NOMO-1 treated with dmso at 0.1 percent for 144 hours (cell line): ENCODE measurements around the gene SCAPER.

ENCODE experiments used
- DNase-seq: peaks from one replicate; lab custom pipeline; 2025; ENCODE audit not compliant: unreplicated experiment; lab: John Stamatoyannopoulos, UW

The SCAPER gene

DNA sequence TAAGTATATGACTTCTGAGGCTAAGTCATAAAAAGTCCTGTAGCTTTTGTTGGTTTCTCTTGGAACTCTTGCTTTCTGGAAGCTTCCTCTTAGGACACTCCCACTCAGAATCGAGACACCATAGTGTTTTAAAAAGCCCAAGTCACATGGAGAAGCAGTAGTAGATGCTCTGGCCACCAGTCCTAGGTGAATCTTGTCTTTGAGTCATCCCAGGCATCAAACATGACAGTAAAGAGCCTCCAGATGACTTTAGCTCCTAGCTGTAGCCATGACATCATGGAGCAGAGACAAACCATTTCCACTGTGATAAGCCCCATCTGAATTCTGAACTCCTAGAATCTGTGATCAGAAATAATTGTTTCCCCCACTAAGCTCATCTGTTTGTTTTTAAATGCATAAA, 526.4 kb downstream of the SCAPER start:
- no peak for DNase-seq

DNA sequence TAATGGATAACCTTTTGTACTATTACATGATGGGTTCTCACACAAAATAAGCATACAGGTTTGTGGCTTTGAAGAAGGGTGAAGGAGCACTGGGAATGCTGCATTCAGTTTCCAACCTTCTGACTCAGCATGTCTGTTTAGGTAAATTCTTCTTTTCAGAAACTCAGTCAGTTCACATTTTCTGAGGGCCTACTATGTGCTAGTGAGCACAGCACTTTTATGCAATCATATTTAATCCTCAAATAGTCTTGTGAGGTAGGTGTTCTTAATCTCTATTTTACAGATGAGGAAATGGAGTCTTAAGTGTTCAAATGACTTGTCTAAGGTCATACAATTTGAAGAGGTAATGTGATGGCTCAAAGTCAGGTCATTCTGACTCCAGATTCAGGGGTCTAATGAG, 527.4 kb downstream of the SCAPER start:
- no peak for DNase-seq

DNA sequence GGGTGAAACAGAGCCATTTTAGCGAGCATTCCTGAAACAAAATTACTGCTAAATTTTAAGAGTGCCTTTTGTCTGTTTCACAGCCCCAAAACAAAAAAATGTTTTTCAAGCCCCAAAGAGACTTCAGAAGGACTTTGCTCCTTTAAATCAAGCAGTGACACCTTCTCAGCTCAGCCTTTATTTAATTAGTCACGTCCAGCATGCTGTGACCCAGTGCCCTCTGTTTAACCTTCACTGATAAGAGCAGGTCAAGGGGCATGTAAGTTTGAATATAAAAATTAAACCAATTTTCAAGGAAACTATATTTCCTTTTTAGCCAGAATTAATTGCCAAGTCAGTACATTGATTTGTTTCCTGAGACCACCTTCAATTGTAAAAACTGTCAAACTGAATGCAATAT, 527.9 kb downstream of the SCAPER start:
- no peak for DNase-seq

DNA sequence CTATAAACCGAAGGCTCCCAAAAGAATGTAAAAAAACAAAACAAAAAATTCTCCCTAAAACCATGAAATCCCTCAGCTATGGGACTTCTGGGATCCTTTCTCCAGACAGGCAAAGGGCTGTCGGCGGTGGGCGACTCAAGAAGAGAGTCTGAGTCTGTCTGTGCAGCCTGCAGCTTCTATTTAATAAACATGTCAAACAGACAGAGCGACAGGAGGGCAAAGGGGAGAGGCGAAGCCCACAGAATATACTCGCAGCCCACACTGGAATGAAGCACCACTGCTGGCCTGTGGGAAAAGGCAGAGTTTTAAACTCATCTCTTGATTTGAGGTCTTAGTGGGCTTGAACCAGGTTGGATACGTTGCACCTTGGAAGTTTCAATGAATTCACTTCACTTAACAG, 528.3 kb downstream of the SCAPER start:
- no peak for DNase-seq

DNA sequence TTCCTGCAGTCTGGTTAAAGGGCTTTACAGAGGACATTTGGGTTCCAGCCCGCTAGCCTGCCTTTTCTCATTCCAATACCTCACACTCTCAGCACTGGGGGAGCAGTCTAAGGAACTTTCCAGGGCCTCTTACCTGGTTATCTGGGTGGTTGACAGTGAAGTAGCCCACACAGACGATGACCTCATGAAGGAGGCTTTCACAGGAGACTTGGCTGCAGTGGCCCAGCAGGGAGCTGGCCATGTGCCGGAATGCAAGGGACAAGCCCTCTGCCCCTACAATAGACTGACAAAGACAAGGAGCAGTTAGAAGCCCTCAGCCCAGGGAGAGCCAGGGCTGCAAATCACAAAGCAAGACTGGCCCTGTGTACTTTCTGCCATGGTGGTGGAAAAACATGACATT, 529.1 kb downstream of the SCAPER start:
- DNase-seq = no peak

DNA sequence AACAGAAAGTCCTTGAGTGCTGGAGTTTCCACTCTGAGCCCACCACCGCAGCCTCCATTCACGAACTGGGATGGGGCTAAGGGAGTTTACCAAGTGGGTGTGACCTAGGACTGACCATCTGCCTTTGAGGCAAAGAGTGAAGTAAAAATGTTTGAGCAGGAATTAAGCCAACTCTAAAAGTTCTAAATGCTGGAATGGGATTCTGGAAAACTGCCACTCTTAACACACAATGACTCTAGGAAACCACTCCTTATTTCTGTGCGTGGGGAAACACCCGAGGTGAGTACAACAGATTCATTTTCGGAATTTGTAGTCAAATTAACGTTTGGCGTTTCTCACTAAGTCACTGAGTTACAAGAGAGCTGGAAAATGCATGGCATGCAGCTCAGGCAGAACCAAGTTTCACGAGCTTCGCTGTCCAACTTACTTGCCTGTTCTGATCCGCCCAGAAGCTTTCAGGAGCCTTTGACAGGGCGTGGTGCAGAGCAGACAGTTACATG, 537.0 kb downstream of the SCAPER start:
- DNase-seq = no peak

DNA sequence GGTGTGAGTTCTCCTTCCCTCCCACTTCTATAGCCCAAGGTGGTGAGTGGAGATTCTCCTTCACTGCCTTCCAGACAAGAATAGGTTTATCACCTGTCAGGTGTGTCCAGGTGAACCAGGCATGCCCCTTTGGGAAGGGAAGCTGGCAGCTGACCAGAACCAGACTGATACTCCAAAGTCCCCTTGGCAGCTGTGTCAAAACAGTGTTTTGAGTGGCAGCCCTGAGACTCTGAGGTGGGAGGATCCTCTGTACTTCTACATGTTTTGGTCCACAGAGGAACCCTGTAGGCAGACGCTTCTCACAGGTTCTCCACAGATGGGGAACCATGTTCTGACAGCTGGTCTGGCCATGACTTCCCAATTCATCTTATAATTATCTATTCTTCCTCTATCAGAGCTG, 538.4 kb downstream of the SCAPER start:
- no peak for DNase-seq

DNA sequence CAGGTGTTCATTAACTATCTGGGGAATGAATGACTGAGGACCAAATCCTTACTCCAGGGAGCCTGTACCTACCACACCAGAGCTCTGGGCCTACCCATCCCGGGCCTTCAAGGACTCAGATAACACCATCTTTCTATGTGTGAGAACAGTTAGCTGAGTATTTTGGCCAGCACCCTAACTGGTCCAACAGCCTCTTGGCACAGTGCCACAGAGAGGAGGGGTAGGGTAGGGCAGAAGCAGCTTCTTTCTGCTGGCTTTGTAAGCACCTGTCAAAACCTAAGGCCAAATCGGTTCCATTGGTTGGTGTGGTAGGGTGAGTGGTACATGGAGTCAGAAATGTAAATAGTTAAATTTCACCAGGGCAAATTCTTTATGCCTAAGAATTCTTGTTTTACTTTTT, 541.9 kb downstream of the SCAPER start:
- no peak for DNase-seq

DNA sequence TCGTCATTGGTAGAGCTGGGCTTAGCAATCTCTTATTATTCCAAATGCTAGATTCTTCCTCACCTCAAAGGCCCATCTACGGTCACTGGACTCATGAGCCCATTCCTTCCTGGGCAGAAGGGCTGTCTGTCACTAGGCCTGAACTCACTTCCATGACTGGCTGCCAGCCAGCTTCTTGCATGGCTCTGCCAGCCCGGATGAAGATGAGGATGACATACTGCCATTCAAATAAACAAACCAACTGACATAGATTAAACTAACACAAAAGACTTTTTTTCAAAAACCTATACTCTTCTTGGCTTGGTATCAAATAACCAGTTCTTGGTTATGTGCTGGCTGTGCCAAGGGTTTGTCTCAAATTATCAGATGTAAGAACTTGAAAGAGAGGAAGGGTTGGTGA, 544.7 kb downstream of the SCAPER start:
- no peak for DNase-seq

DNA sequence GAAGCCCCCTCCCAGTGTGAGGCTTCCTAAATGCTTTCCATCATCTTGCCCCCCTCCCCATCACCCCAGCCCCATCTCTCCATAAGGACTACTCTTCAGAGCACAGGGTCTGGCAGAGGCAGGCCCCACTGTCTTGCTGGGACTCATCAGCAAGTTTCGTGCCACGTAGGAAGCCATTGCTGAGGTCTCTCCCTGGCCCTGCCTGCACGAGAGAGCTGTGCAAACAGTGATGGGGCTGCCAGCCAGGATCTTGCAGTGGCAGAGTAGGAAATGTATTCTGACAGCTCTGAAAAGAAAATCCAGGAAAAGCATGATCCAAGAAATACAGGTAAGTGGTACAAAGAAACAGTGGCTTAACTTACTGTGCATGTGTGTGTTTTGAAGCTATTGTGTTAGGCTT, 546.0 kb downstream of the SCAPER start:
- no peak for DNase-seq

DNA sequence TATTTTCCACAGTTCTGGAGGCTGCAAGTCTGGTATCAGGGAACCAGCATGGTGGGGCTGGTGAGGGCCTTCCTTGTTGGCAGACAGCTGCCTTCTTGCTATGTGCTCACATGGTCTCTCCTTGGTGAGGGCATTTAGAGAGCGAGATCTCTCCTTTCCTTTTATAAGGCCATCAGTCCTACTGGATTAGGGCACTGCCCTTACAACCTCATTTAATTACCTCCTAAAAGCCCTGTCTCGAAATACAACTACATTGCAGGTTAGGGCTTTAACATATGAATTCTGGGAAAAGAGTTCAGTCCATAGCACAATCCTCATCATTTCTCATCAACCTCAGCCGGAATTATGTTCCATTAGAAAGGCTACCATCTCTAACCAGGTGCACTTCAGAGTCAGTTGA, 546.7 kb downstream of the SCAPER start:
- no peak for DNase-seq

DNA sequence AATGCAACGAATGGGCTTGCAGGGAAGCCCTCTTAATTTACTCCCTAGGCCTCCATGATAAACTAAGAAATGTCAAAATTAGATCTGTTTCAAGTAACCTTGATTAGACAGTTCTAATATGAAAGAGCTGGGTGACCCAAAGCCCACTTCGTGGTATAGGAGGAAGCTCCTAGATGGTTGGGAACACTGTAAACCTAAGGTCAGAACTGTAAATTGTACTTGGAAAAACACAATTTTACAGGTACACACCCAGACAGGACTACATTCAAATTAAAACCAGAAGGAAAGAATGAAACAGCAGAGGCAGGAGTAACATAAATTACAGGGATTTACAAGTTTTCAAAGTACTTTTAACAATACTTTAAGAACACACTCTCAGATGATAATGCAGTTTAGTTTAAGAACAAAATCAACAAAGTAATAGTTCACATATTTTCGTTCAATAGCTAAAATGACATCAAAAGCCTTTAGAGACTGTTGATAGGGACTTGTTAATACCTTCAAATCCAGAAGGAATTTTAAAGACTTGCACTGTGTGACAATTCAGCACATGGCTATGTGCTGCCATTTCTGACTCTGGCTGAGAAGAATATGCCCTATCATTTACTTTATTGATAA, 550.2 kb downstream of the SCAPER start:
- DNase-seq = no peak

DNA sequence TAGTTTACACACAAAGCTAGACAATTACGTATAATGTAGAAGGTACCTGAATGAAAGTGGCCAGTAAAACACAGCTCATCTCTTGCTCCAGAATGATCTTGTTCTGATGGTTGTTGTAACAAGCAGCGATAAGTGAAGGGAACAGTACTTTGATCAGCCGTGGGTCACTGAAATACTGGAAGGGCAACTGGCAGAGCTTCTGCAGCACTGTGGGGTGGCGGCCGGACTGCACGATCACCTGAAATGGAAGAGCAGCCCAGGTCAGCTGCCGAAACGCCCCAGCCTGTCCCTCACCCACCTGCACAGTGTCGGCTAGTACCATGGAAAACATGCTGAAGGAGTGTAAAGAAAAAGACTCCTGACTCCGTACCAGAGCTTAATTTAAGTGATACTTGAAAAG, 551.2 kb downstream of the SCAPER start:
- DNase-seq = no peak

DNA sequence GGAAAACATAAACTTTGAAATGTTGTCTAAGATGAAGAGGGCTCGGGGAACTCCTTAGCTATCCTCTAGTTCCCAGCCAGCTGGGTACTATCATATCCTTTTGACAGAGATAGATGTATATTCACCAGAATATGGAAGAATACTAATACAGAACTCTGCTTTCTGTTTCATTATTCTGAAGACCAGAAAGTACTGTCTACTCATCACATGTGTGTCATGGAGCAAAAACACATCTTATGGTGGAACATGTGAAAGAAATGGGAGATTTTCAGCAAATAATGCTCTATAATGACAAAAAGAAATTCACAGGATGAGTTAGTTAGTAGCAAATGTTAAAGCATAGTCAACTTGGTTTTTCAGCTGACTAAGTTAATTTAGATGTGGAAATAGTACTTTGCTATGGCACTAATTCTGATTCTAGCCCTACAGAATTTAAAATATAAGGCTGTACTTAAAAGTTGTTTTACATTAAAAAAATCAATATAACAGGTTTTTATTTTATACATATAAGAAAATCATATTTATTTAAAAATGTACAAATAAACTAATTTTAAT, 552.0 kb downstream of the SCAPER start:
- no peak for DNase-seq

DNA sequence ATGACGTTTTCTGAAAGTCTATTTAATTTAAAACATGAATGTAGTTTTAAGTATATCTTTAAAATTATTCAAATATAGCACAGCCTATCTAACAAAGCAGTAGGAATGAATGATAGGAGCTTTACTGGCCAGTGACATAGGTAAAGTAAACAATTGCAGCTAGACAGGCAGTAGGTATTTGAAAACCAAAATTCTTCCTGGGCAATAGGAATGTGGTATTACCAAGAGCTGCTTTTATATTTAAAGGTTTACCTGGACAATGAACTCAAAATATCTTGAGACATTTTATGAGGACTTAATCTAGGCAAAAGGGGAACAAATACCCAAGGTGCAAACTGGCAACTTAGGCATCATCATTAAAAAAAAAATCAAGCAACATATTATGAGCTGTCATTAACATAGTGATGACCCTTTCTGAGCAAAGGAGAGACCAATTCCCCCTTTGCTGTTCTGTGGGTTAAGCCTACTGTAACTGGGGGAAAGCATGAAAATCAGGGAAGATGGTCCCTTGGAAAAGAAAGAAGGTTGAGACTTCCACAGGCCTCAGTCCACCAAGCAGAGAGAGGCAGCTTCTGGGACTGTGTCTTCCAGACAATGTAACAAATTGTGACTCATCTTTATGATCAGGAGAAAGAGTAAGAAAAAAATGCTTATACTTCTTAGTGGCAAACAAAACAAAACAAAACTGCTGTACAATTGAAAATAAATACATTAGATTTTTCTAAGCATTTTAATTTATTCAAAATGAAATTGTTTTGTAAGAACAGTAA, 555.7 kb downstream of the SCAPER start:
- no peak for DNase-seq

DNA sequence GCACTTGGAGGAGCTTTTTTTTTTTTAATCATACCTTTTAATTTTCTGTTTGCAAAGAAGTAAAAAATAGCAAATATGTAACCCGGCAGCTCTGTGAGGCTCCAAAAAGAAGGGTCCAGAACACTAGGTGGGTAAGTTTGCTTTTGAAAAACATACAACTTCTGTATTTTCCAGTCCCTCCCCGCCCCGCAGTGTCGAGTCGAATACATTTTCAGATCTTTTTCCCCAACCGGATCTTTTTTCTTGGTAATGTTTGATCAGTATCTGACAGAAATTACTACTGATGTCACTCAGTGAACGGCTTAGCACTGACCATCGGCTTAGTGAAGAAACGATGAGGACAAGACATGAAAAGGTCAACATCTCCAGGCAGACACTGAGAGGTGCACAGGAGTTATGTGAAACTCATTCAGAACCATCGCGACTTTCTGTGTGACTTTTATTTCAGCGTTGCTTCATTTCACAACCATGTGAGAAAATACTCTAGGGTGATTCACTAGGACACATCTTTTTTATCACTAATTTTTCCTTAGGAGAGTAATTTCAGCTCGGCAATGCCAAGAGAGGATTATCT, 557.6 kb downstream of the SCAPER start:
- DNase-seq = no peak

DNA sequence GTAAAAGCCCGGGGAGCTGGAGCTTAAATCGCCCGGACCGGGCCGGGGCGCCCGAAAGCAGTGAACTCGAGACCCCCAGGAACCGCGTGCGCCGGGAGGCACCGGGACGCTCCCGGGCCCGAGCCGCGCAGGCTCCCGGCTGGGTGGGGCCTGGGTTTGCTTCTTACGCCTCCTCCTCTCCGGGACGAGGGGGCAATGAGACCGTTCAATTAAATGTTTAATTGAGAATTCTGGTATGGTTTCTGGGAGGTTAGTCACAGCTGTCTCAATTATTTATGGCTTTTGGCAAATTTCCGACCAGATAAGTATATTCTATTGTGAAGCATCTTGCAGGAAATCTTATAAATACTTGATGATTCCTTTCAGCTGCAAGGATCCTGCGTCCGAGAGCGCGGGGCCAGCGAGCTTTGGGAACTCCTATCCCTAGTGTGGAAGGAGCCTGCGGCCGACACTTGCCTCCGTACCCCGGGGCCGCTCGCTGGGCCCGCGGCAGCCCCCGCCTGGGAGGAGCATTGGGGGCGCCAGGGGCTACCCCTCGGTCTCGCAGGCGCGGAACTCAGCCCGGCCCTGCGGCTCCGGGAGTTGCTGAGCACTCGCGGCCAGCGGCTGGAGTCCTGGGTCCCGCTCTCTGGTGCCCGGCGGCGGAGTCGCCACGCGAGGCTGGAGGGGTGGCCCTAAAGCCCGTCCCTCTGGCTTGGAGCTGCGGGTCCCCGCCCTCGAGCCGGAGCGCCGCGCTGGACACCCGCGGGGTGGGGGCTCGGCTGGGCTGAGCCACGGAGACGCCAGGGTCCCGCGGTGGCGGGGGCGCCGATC, 558.3 kb downstream of the SCAPER start:
- DNase-seq = no peak

DNA sequence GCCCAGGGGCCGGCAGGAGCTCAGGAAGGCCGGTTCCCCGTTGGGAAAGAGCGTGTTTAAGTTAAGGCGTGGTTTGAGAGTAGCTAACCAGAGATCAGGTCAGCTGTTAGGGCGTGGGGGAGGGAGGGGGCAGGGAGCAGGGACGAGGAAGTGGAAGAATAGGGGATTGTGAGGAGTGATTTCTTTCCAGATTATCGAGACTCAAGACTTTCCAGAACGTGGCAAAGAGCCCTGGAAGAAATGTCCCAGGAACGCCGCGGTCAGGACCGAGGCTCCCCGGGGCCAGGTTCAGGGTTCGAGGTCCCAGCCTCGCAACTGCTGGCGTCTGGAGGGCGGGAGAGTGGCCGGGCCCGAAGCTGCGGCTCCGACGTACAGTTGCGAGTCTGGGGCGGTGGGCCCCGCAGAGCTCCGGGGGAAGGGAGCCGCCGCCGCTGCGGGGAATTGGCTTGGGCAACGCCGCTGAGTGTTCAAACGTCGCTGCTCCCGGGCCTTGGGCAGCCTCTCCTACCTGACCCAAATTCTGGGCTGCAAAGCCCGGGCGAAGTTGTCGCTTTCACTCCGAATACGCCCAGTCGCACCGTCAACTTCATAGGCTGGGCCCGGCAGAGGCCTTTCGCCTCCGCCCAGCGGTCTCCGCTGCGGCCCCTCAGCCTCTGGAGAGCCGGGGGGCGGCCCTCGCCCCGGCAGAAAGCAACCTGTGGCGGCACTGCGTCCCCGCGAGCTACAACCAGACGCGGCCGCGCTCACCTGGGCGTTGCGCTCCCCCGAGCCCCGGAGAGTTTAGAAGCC, 559.1 kb downstream of the SCAPER start:
- no peak for DNase-seq

DNA sequence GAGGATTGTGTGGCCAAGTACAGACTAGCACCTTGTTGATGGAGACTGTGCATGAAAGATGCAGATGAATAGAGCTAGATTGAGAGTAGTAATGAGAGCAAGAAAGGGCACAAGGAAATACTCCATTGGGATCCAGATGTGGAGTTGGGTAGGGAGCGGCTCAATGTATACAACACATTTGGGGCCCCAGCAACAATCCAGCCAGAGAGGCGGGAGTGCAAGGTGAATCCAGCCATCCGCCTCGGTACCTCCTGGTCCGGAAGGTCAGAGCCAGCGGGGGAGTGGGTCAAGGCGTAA, 559.6 kb downstream of the SCAPER start:
- DNase-seq = no peak

DNA sequence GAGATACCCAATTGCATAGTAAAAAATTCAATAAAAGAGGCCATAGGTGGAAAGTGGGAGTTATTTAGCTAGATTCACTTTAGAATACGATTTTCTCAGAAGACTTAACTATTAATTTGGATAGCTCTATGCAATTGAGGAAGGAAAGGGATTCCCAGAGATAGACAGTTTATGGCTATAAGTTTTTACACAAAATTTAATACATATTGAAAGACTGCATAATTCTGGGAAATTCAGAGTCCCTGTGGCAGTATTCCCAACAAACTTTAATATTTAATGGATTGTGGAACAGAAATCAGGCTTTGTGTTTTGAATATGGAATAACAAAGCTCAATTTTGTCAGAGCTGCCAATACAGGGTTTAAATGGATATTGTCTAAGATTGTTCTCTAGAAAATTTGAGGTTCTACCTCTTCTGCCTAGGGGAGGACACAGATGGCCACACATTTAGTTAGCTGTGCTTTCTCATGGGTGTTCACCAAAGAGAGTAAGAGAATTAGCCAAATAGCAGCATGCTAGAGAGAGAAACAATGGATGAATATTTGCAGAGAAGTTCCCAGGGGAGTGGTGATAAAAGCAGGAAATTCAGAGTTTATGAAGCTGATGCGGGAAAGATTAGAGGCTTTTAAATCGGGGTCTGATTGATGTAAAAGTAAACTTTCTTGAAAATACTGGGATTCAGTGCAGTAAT, 560.1 kb downstream of the SCAPER start:
- DNase-seq = no peak
